Bronchial epithelial cell (primary cell): ENCODE data around the gene SLC25A39. TPM values are rescaled to one million over a fixed set of nuclear protein-coding genes. Genes with fewer than 3 reads are reported as not detected.
"Not testable (repeated sequence)": the region's sequence is repeated elsewhere in the genome, so short reads cannot be mapped to it uniquely, and the experiment has no call there.

Source experiments
- DNase-seq: peaks from one replicate; pipeline ENCODE4 v3.0.0-alpha.2; 2010; ENCODE audit warnings: low read depth
- FAIRE-seq: peaks from 2 replicates; lab custom pipeline; 2011; peaks lifted over from hg19 to GRCh38; lab: Jason Lieb, UNC
- H3K27me3 ChIP-seq: 2 replicates; pipeline ENCODE4 v1.5.1; 2011; ENCODE audit warnings: low read length; ENCODE audit not compliant: control insufficient read depth, insufficient read depth
- H3K36me3 ChIP-seq: 2 replicates; pipeline ENCODE4 v1.5.1; 2011; ENCODE audit warnings: low read length; ENCODE audit not compliant: control insufficient read depth, insufficient read depth
- H3K4me3 ChIP-seq: 2 replicates; pipeline ENCODE4 v1.5.1; 2011; ENCODE audit warnings: mild to moderate bottlenecking, low read depth, low read length, control low read depth
- CTCF ChIP-seq: IDR thresholded peaks from 2 replicates; pipeline ENCODE4 v1.5.1; 2011; ENCODE audit warnings: mild to moderate bottlenecking, moderate library complexity, low read length, control low read depth, inconsistent platforms; ENCODE audit not compliant: insufficient read depth, severe bottlenecking
- total RNA-seq: library from RNA; depleted of rRNA; stranded (reverse); fragments of >200 nt; gene quantifications from 2 replicates; pipeline ENCODE4 v1.2.1, GENCODE V29; 2014

SLC25A39 gene
- 83.7 and 113 TPM in 2 replicates for total RNA-seq

- Histone ChIP-seq H3K27me3 (no peaks in the 10 kb centered on the region), H3K36me3 (peaks cover 20% of the 10 kb centered on the region), H3K4me3 (peak within 1 kb of the TSS; percentile 89)
- no peak for TF ChIP-seq CTCF
- no peak for FAIRE-seq
- peak; percentile 77 for DNase-seq
Observed at GRCh38 chr17:44324571-44325275, at the start of gene SLC25A39. Gene SLC25A39 (minus strand): TSS chr17:44324823. CDS start chr17:44323562, 1,261 bp downstream.

- no peak for DNase-seq
- FAIRE-seq: no peak
- no peak overlapping the region for H3K4me3 ChIP-seq
- no peak for TF ChIP-seq CTCF
- no peaks in the 10 kb centered on the region for H3K27me3 ChIP-seq
- no peaks in the 10 kb centered on the region for H3K36me3 ChIP-seq
Observed at GRCh38 chr17:44372036-44372435, 47.4 kb upstream of the SLC25A39 start.

- DNase-seq, H3K36me3 ChIP-seq, FAIRE-seq, H3K4me3 ChIP-seq, H3K27me3 ChIP-seq: not testable (repeated sequence)
Observed at GRCh38 chr17:44369414-44370023, 44.9 kb upstream of the SLC25A39 start.

GRCh38 chr17:44368391-44369243 is 44.0 kb upstream of the SLC25A39 start:
- not testable (repeated sequence) for H3K36me3 ChIP-seq, FAIRE-seq, H3K4me3 ChIP-seq, DNase-seq, H3K27me3 ChIP-seq

- peaks cover 5% of the 10 kb centered on the region for H3K27me3 ChIP-seq
- no peaks in the 10 kb centered on the region for H3K36me3 ChIP-seq
- no peak overlapping the region for H3K4me3 ChIP-seq
- DNase-seq: no peak
- no peak for TF ChIP-seq CTCF
- FAIRE-seq: no peak
Observed at GRCh38 chr17:44367231-44367979, 42.8 kb upstream of the SLC25A39 start.

- H3K36me3 ChIP-seq, FAIRE-seq, H3K4me3 ChIP-seq, H3K27me3 ChIP-seq, DNase-seq: not testable (repeated sequence)
Observed at GRCh38 chr17:44365051-44365450, 40.4 kb upstream of the SLC25A39 start.
